Right lobe of liver (tissue), 6 donors: ENCODE measurements around the gene PPIL1. TPM values are rescaled to one million over a fixed set of nuclear protein-coding genes. Genes with fewer than 3 reads are reported as not detected.

ENCODE experiments used
- ATAC-seq, 4 donors: fragments of 200-7000 bp; cut with Tn5 transposase; one replicate each; pipeline ENCODE4 v1.9.1; 2020; ENCODE audit warnings: mild to moderate bottlenecking in 4 of 4, moderate library complexity in 4 of 4
- DNase-seq, 3 donors: peaks; one replicate each; pipeline ENCODE4 v3.0.0-alpha.2; 2020
- H3K27ac ChIP-seq, 3 donors: fragments of 200-600 bp; one replicate each; pipeline ENCODE4 v1.8.0; 2022
- H3K27me3 ChIP-seq, 2 donors: fragments of 200-600 bp; one replicate each; pipeline ENCODE4 v1.8.0; 2022
- H3K36me3 ChIP-seq, 4 donors: fragments of 200-600 bp; sonication (generic) in 1 of 4; one replicate each; pipeline versions ENCODE4 v1.5.1 to v1.8.0; 2017 to 2022; ENCODE audit warnings: control low read depth in 1 of 4
- H3K4me1 ChIP-seq, 4 donors: fragments of 200-600 bp; sonication (generic) in 1 of 4; one replicate each; pipeline versions ENCODE4 v1.5.1 to v1.8.0; 2017 to 2022; ENCODE audit warnings: control low read depth in 1 of 4
- H3K4me3 ChIP-seq, 3 donors: fragments of 200-600 bp; one replicate each; pipeline ENCODE4 v1.8.0; 2022
- H3K9me3 ChIP-seq, 4 donors: fragments of 200-600 bp; sonication (generic) in 1 of 4; one replicate each; pipeline versions ENCODE4 v1.5.1 to v1.8.0; 2017 to 2022; ENCODE audit warnings: control low read depth in 1 of 4
- CTCF ChIP-seq, 4 donors: fragments of 200-600 bp in 3 of 4; fragments of 450-650 bp in 1 of 4; IDR thresholded peaks; one replicate each; pipeline versions ENCODE4 v1.5.1 to v1.8.0; 2016 to 2022; ENCODE audit warnings: antibody characterized with exemption in 4 of 4, mild to moderate bottlenecking in 2 of 4
- POLR2A ChIP-seq: fragments of 450-650 bp; IDR thresholded peaks from one replicate; pipeline ENCODE4 v1.6.1; 2017; ENCODE audit warnings: antibody characterized with exemption, mild to moderate bottlenecking
- WGBS: methylation state at CpG from one replicate; pipeline ENCODE4 v1.1.6; 2018; ENCODE audit warnings: low coverage, low lambda C conversion rate; ENCODE audit not compliant: insufficient coverage; ENCODE audit errors: missing lambda C conversion rate; 5-methylcytosine and 5-hydroxymethylcytosine counted together
- intact Hi-C, 2 donors: fragments of 100-400 bp; cut with DNase I; formaldehyde crosslinking; loops; one replicate each; pipeline versions ENCODE4 v1.11.2 to v1.14.1; 2022
- total RNA-seq, 6 experiments: library from RNA; depleted of rRNA in 2 of 6; stranded (reverse); fragments of >200 nt in 2 of 6; fragmentation: NEBNext Ultra II Directional in 3 of 6; extraction: Animal tissue kit (Norgen Biotek cat#: 25700) in 3 of 6; gene quantifications; one replicate each; pipeline versions ENCODE4 v1.1.0 to v1.2.4, GENCODE V29; 2016 to 2023
- donor health status: DM: no; HTN: yes; CAD: no.
- donor health status: DM: no; HTN: no; CAD: no.
- donor health status: DM: no; HTN: no; CAD: no.
- donor health status: DM: no; HTN: yes; CAD: no.
- donor health status: DM: no; HTN: yes; CAD: no.

Gene PPIL1
- total RNA-seq, 6 experiments from 2014 or later = 11.2 to 29.2 (median 16.5) TPM

- Histone ChIP-seq H3K4me1 (peaks cover 0 to 6% (median 0%) of the 10 kb centered on the region in 4 donors), H3K9me3 (no peaks in the 10 kb centered on the region), H3K27ac (no peak overlapping the region), H3K36me3 (no peaks in the 10 kb centered on the region), H3K27me3 (no peaks in the 10 kb centered on the region), H3K4me3 (no peak overlapping the region)
- intact Hi-C loops = loop anchor here in 1 of 2 donors (10.0 kb wide), 1 partner anchor 84 kb away; no protein-coding TSS in a partner anchor
- peak; percentile 14 to 39 (median 23) for ATAC-seq
- WGBS = 34% methylated on average over 24 of the region's 26 CpGs
- TF ChIP-seq CTCF (IDR thresholded peaks at IDR 0.05) = no peak
- TF ChIP-seq POLR2A = no peak
- no peak for DNase-seq
Measured at GRCh38 chr6:36848658-36849441, 25.8 kb downstream of the PPIL1 start.

DNA sequence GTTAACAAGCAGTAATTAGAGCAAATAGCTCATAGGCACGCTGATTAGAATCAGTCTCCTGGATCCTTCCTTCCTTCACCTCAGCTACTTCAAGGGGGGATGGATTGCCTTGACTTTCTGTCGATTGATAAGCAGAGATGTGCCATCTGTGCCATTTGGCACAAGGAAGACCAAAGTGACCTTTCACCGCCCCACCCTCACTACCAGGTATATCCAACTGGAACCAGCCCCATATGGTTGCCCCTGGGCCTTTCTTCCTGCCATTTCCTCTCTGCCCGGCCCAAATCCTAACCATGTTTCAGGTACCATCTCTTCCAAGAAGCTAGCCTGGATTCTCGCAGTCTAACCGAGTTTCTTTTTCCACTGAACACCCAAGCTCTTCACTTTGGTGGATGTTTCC lies 26.6 kb downstream of the PPIL1 start:
- no peak for TF ChIP-seq CTCF (IDR thresholded peaks at IDR 0.05)
- no peak for TF ChIP-seq POLR2A
- no peaks in the 10 kb centered on the region for H3K27me3 ChIP-seq
- H3K9me3 ChIP-seq = no peaks in the 10 kb centered on the region
- intact Hi-C loops = loop anchor here in 1 of 2 donors (10.0 kb wide), 1 partner anchor 83 kb away; no protein-coding TSS in a partner anchor
- ATAC-seq (no peak), DNase-seq (no peak)
- H3K4me3 ChIP-seq = no peak overlapping the region
- 93% methylated on average over 3 of the region's 6 CpGs for WGBS
- H3K36me3 ChIP-seq = no peaks in the 10 kb centered on the region
- H3K4me1 ChIP-seq = peaks cover 0 to 5% (median 0%) of the 10 kb centered on the region in 4 donors
- no peak overlapping the region for H3K27ac ChIP-seq

DNA sequence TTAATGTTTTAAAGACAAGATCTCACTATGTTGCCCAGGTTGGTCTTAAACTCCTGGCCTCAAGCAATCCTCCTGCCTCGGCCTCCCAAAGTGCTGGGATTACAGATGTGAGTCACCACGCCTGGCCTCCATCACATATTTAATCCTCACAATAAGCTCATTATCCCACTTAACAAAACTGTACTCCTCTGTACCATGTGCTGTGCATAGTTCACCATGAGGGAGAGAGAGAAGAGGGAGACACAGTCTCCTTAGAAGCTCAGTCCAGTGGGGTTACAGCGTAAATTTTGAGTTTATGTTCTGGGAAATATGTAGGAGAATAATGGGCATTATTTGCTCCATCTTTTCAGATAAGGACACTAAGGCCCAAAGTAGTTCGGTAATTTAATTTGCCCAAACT lies 27.5 kb downstream of the PPIL1 start:
- Histone ChIP-seq H3K9me3 (no peaks in the 10 kb centered on the region), H3K4me1 (no peaks in the 10 kb centered on the region), H3K27me3 (no peaks in the 10 kb centered on the region), H3K27ac (no peak overlapping the region), H3K36me3 (no peaks in the 10 kb centered on the region), H3K4me3 (no peak overlapping the region)
- WGBS = 100% methylated on average over 3 of the region's 4 CpGs
- intact Hi-C loops = loop anchor here in 1 of 2 donors (10.0 kb wide), 1 partner anchor 82 kb away; no protein-coding TSS in a partner anchor
- TF ChIP-seq POLR2A = no peak
- TF ChIP-seq CTCF (IDR thresholded peaks at IDR 0.05) = no peak
- no peak for DNase-seq
- ATAC-seq = no peak

DNA sequence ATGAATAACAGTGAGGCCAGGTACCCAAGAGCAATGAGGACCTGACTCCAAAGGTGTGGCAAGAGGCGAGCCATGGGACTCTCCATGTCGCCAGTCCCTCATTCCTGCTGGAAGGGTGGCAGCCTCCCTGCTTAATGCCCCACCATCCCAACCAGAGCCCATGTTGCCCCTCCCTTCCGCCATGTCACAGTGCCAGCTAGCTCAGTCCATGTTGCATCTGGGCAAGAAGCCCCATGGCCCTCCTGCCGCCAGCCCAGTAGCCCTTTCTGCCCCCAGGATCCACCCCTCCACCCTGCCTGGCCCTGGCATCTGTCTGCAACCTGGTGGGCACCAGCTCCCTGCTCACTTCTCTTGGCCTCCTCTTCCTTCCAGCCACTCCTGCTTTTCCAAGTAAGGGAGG lies 29.4 kb downstream of the PPIL1 start:
- intact Hi-C loops = loop anchor here in 1 of 2 donors (10.0 kb wide), 1 partner anchor 80 kb away; no protein-coding TSS in a partner anchor
- WGBS = 100% methylated on average over 2 of the region's 4 CpGs

More for the DNA sequence above, 29.4 kb downstream of the PPIL1 start:
- TF ChIP-seq POLR2A = no peak
- no peak for TF ChIP-seq CTCF (IDR thresholded peaks at IDR 0.05)
- peaks cover 0 to 6% (median 0%) of the 10 kb centered on the region in 4 donors for H3K4me1 ChIP-seq
- no peak for DNase-seq
- H3K36me3 ChIP-seq = no peaks in the 10 kb centered on the region
- no peak overlapping the region for H3K4me3 ChIP-seq
- no peaks in the 10 kb centered on the region for H3K27me3 ChIP-seq
- no peak overlapping the region for H3K27ac ChIP-seq
- ATAC-seq = no peak
- no peaks in the 10 kb centered on the region for H3K9me3 ChIP-seq
